DND-41 (cell line): ENCODE results near the gene SCGB1C2.

Experiments
- ATAC-seq: fragments of 200-7000 bp; cut with Tn5 transposase; 3 replicates; pipeline ENCODE4 v1.9.1; 2021; ENCODE audit warnings: low read depth; ENCODE audit not compliant: insufficient read depth
- DNase-seq: peaks from one replicate; pipeline ENCODE4 v3.0.0-alpha.2; 2020
- H2AFZ ChIP-seq: 2 replicates; pipeline ENCODE4 v1.6.0; 2012; ENCODE audit warnings: low read depth, low read length
- H3K27ac ChIP-seq: 2 replicates; pipeline ENCODE4 v1.5.1; 2012; ENCODE audit warnings: low read length, inconsistent platforms
- H3K27me3 ChIP-seq: fragments of 200-600 bp; sonication (generic); 2 replicates; pipeline ENCODE4 v1.6.0; 2012; ENCODE audit warnings: low read length, mild to moderate bottlenecking, inconsistent platforms; ENCODE audit not compliant: insufficient read depth, poor library complexity
- H3K36me3 ChIP-seq: 2 replicates; pipeline ENCODE4 v1.5.1; 2012; ENCODE audit warnings: low read length, inconsistent platforms; ENCODE audit not compliant: insufficient read depth
- H3K4me1 ChIP-seq: 2 replicates; pipeline ENCODE4 v1.5.1; 2012; ENCODE audit warnings: mild to moderate bottlenecking, low read length; ENCODE audit not compliant: insufficient read depth
- H3K4me2 ChIP-seq: 2 replicates; pipeline ENCODE4 v1.6.0; 2012; ENCODE audit warnings: mild to moderate bottlenecking, moderate library complexity, low read length, inconsistent platforms; ENCODE audit not compliant: insufficient read depth
- H3K4me3 ChIP-seq, 2 experiments: fragments of 200-600 bp in 1 of 2; shearing (Covaris generic) in 1 of 2; 2 replicates each; pipeline ENCODE4 v1.5.1; 2012 to 2016; ENCODE audit warnings: inconsistent platforms in 2 of 2, low read length in 2 of 2, mild to moderate bottlenecking in 2 of 2, low read depth in 1 of 2, moderate library complexity in 1 of 2
- H3K79me2 ChIP-seq: 2 replicates; pipeline ENCODE4 v1.6.0; 2012; ENCODE audit warnings: low read length, inconsistent platforms; ENCODE audit not compliant: insufficient read depth
- H3K9ac ChIP-seq: 2 replicates; pipeline ENCODE4 v1.6.0; 2012; ENCODE audit warnings: low read depth, mild to moderate bottlenecking, inconsistent platforms, low read length, moderate library complexity
- H3K9me3 ChIP-seq: 2 replicates; pipeline ENCODE4 v1.5.1; 2012; ENCODE audit warnings: low read length, moderate library complexity, mild to moderate bottlenecking, inconsistent platforms; ENCODE audit not compliant: insufficient read depth, severe bottlenecking
- H4K20me1 ChIP-seq: 2 replicates; pipeline ENCODE4 v1.6.0; 2012; ENCODE audit warnings: low read length; ENCODE audit not compliant: insufficient read depth
- CTCF ChIP-seq: IDR thresholded peaks from 2 replicates; pipeline ENCODE4 v1.5.1; 2012; ENCODE audit warnings: borderline replicate concordance, low read length, moderate library complexity, mild to moderate bottlenecking; ENCODE audit not compliant: poor library complexity, severe bottlenecking; ENCODE audit errors: extremely low read depth
- EZH2 ChIP-seq: IDR thresholded peaks from 3 replicates; pipeline ENCODE4 v1.6.1; 2012; ENCODE audit warnings: borderline replicate concordance, low read depth, mild to moderate bottlenecking, moderate library complexity, low read length, inconsistent platforms; ENCODE audit not compliant: severe bottlenecking

Gene SCGB1C2

GRCh38 chr17:178292-179065 lies 41.1 kb downstream of the SCGB1C2 start:
- DNase-seq (no peak), ATAC-seq (no peak)
- H3K9me3 ChIP-seq = no peaks in the 10 kb centered on the region
- no peak overlapping the region for H3K27ac ChIP-seq
- no peak overlapping the region for H3K4me3 ChIP-seq
- H3K79me2 ChIP-seq = no peaks in the 10 kb centered on the region
- peaks cover 4% of the 10 kb centered on the region for H3K27me3 ChIP-seq
- no peak overlapping the region for H3K4me2 ChIP-seq
- TF ChIP-seq CTCF = no peak
- no peak for TF ChIP-seq EZH2
- H3K36me3 ChIP-seq = no peaks in the 10 kb centered on the region
- 0 out of 2 replicates have a peak, but pooled peaks cover 1% of the 10 kb centered on the region for H4K20me1 ChIP-seq
- no peaks in the 10 kb centered on the region for H3K4me1 ChIP-seq
- H3K9ac ChIP-seq = no peak overlapping the region
- H2AFZ ChIP-seq = no peak overlapping the region

- Histone ChIP-seq H3K4me1 (no peaks in the 10 kb centered on the region), H3K79me2 (no peaks in the 10 kb centered on the region), H3K27me3 (peaks cover 3% of the 10 kb centered on the region), H4K20me1 (no peaks in the 10 kb centered on the region), H3K9ac (no peak overlapping the region), H3K4me2 (no peak overlapping the region), H2AFZ (no peak overlapping the region), H3K4me3 (no peak overlapping the region), H3K36me3 (no peaks in the 10 kb centered on the region), H3K27ac (no peak overlapping the region), H3K9me3 (no peaks in the 10 kb centered on the region)
- no peak for ATAC-seq
- TF ChIP-seq CTCF = no peak
- no peak for TF ChIP-seq EZH2
- no peak for DNase-seq
Observed at GRCh38 chr17:179066-179432, 41.7 kb downstream of the SCGB1C2 start.

GRCh38 chr17:179781-180380 lies 42.5 kb downstream of the SCGB1C2 start:
- no peak overlapping the region for H3K27ac ChIP-seq
- TF ChIP-seq CTCF = no peak
- TF ChIP-seq EZH2 = no peak
- peaks cover 3% of the 10 kb centered on the region for H3K27me3 ChIP-seq
- no peaks in the 10 kb centered on the region for H3K9me3 ChIP-seq
- H3K4me3 ChIP-seq = no peak overlapping the region
- no peak overlapping the region for H3K4me2 ChIP-seq
- DNase-seq = no peak
- H3K79me2 ChIP-seq = no peaks in the 10 kb centered on the region
- H4K20me1 ChIP-seq = no peaks in the 10 kb centered on the region
- H3K9ac ChIP-seq = no peak overlapping the region
- no peaks in the 10 kb centered on the region for H3K4me1 ChIP-seq
- no peak overlapping the region for H2AFZ ChIP-seq
- ATAC-seq = no peak
- no peaks in the 10 kb centered on the region for H3K36me3 ChIP-seq
